ENCODE data around the gene FOCAD.

DNA sequence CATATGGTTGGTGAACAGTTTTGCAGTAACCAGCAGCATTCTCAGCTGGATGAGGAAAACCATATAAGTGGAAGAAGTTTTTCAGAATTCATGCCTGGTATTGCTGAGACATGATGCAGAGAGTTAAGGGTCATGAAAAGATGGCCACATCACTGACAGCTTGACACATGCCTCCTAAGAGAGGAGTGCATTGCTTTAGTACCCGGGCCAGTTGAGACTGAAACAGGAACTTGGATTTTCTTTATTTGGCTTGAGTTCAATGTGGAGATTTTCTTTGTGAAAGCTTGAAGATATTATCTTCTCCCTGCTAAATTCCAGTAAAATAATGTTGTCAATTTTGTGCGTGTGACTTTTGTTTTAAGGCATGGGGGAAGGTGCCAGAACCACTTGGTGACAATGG lies 311.6 kb downstream of the FOCAD start:
- no peak for TF ChIP-seq POLR2A (IDR thresholded peaks at IDR 0.05)
- TF ChIP-seq, protein P1, sequence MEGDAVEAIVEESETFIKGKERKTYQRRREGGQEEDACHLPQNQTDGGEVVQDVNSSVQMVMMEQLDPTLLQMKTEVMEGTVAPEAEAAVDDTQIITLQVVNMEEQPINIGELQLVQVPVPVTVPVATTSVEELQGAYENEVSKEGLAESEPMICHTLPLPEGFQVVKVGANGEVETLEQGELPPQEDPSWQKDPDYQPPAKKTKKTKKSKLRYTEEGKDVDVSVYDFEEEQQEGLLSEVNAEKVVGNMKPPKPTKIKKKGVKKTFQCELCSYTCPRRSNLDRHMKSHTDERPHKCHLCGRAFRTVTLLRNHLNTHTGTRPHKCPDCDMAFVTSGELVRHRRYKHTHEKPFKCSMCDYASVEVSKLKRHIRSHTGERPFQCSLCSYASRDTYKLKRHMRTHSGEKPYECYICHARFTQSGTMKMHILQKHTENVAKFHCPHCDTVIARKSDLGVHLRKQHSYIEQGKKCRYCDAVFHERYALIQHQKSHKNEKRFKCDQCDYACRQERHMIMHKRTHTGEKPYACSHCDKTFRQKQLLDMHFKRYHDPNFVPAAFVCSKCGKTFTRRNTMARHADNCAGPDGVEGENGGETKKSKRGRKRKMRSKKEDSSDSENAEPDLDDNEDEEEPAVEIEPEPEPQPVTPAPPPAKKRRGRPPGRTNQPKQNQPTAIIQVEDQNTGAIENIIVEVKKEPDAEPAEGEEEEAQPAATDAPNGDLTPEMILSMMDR (IDR thresholded peaks at IDR 0.05): no peak
